A673 (cell line): Measurements from ENCODE around the gene TRIM46.
"Not testable (repeated sequence)": the region's sequence is repeated elsewhere in the genome, so short reads cannot be mapped to it uniquely, and the experiment has no call there.

ENCODE experiments used
- CTCF ChIP-seq: fragments of 300-800, 200-600 bp; sonication (generic); conservative IDR thresholded peaks from 2 replicates; pipeline ENCODE4 v1.5.1; 2017; ENCODE audit warnings: low read depth, mild to moderate bottlenecking, antibody characterized with exemption, low read length, moderate library complexity, mixed read lengths
- EZH2 ChIP-seq: fragments of 200-600 bp; sonication (generic); IDR thresholded peaks from 2 replicates; pipeline ENCODE4 v1.6.1; 2017; ENCODE audit warnings: borderline replicate concordance, low read depth, mild to moderate bottlenecking, mixed read lengths, antibody characterized with exemption, low read length; ENCODE audit not compliant: poor library complexity, severe bottlenecking

GRCh38 chr1:155211381-155212050, 37.9 kb downstream of the TRIM46 start:
- not testable (repeated sequence) for TF ChIP-seq CTCF, EZH2
